Keratinocyte (primary cell): ENCODE measurements around the gene PHLPP2. TPM values are rescaled to one million over a fixed set of nuclear protein-coding genes. Genes with fewer than 3 reads are reported as not detected.
"Not testable (repeated sequence)": the region's sequence is repeated elsewhere in the genome, so short reads cannot be mapped to it uniquely, and the experiment has no call there.

ENCODE experiments used
- DNase-seq: peaks from one replicate; pipeline ENCODE4 v3.0.0-alpha.2; 2011; ENCODE audit warnings: low read depth, missing footprints, low spot score
- FAIRE-seq: peaks from 2 replicates; lab custom pipeline; 2011; peaks lifted over from hg19 to GRCh38; lab: Jason Lieb, UNC
- H2AFZ ChIP-seq: 2 replicates; pipeline ENCODE4 v1.6.0; 2012; ENCODE audit warnings: low read length, control low read depth, inconsistent platforms; ENCODE audit not compliant: control insufficient read depth
- H3K27ac ChIP-seq: 2 replicates; pipeline ENCODE4 v1.5.1; 2011; ENCODE audit warnings: low read length; ENCODE audit not compliant: control insufficient read depth, insufficient read depth
- H3K27me3 ChIP-seq: 3 replicates; pipeline ENCODE4 v1.6.0; 2011; ENCODE audit warnings: low read length; ENCODE audit not compliant: control insufficient read depth, insufficient read depth; ENCODE audit errors: extremely low read depth
- H3K36me3 ChIP-seq, 2 experiments: 2 replicates in 1 of 2; 3 replicates in 1 of 2; pipeline ENCODE4 v1.5.1; 2011; ENCODE audit warnings: low read length in 2 of 2, mild to moderate bottlenecking in 1 of 2; ENCODE audit not compliant: control insufficient read depth in 2 of 2, insufficient read depth in 2 of 2; ENCODE audit errors: extremely low read depth in 1 of 2
- H3K4me1 ChIP-seq: 3 replicates; pipeline ENCODE4 v1.5.1; 2011; ENCODE audit warnings: low read length; ENCODE audit not compliant: control insufficient read depth, insufficient read depth; ENCODE audit errors: extremely low read depth
- H3K4me2 ChIP-seq: 3 replicates; pipeline ENCODE4 v1.6.0; 2011; ENCODE audit warnings: low read depth, low read length; ENCODE audit not compliant: control insufficient read depth, insufficient read depth; ENCODE audit errors: extremely low read depth
- H3K4me3 ChIP-seq, 3 experiments: fragments of 200-600 bp in 1 of 3; sonication (generic) in 1 of 3; 2 replicates in 2 of 3; 3 replicates in 1 of 3; pipeline ENCODE4 v1.5.1; 2011 to 2016; ENCODE audit warnings: low read length in 3 of 3, mild to moderate bottlenecking in 3 of 3, control low read depth in 2 of 3, inconsistent platforms in 1 of 3, low read depth in 1 of 3, mixed read lengths in 1 of 3, mixed run types in 1 of 3, moderate library complexity in 1 of 3; ENCODE audit not compliant: control insufficient read depth in 2 of 3, insufficient read depth in 2 of 3; ENCODE audit errors: extremely low read depth in 1 of 3
- H3K79me2 ChIP-seq: 2 replicates; pipeline ENCODE4 v1.6.0; 2012; ENCODE audit warnings: low read length; ENCODE audit not compliant: control insufficient read depth, insufficient read depth
- H3K9ac ChIP-seq: 3 replicates; pipeline ENCODE4 v1.6.0; 2011; ENCODE audit warnings: low read length; ENCODE audit not compliant: control insufficient read depth, insufficient read depth; ENCODE audit errors: extremely low read depth
- H3K9me1 ChIP-seq: 3 replicates; pipeline ENCODE4 v1.6.0; 2011; ENCODE audit warnings: low read length; ENCODE audit not compliant: control insufficient read depth, insufficient read depth; ENCODE audit errors: extremely low read depth
- H3K9me3 ChIP-seq: 2 replicates; pipeline ENCODE4 v1.5.1; 2012; ENCODE audit warnings: low read depth, low read length; ENCODE audit not compliant: control insufficient read depth
- H4K20me1 ChIP-seq: 3 replicates; pipeline ENCODE4 v1.6.0; 2011; ENCODE audit warnings: low read length; ENCODE audit not compliant: control insufficient read depth, insufficient read depth; ENCODE audit errors: extremely low read depth
- EZH2 ChIP-seq: IDR thresholded peaks from one replicate; pipeline ENCODE4 v1.6.1; 2012; ENCODE audit warnings: inconsistent platforms, mild to moderate bottlenecking, low read length, moderate library complexity
- dilution Hi-C: fragments of 300-500 bp; cut with MboI; formaldehyde crosslinking; loops from one replicate; pipeline ENCODE4 v1.7.0; 2020; ENCODE audit warnings: low sequenced_read_pairs; ENCODE audit not compliant: extremely low pct_ligation_motif_present
- polyA plus RNA-seq, 5 experiments: library from polyadenylated mRNA; depleted of rRNA in 3 of 5; stranded (reverse) in 3 of 5; stranded (forward) in 1 of 5; unstranded in 1 of 5; fragments of >200 nt; gene quantifications; 1 replicate in 1 of 5; 2 replicates in 3 of 5; 3 replicates in 1 of 5; pipeline versions ENCODE4 v1.2.1 to v1.2.3, GENCODE V29; 2011 to 2012; ENCODE audit warnings: missing spikeins in 2 of 5, low read depth in 1 of 5, low replicate concordance in 1 of 5
- TF ChIP-seq, protein P1 (sequence below), 3 experiments: IDR thresholded peaks in 1 of 3; conservative IDR thresholded peaks in 1 of 3; optimal IDR thresholded peaks in 1 of 3; 2 replicates in 2 of 3; 3 replicates in 1 of 3; pipeline versions ENCODE3 to v1.5.1; 2011; ENCODE audit warnings: low read length in 3 of 3, mild to moderate bottlenecking in 3 of 3, moderate library complexity in 2 of 3, control low read depth in 1 of 3, inconsistent platforms in 1 of 3; ENCODE audit not compliant: insufficient read depth in 2 of 3; ENCODE audit errors: extremely low read depth in 1 of 3

PHLPP2 gene
- polyA plus RNA-seq, 1 donor (not counting 4 experiments of a cell fraction or from before 2014, with no cell fraction given): 6.5 TPM

DNA sequence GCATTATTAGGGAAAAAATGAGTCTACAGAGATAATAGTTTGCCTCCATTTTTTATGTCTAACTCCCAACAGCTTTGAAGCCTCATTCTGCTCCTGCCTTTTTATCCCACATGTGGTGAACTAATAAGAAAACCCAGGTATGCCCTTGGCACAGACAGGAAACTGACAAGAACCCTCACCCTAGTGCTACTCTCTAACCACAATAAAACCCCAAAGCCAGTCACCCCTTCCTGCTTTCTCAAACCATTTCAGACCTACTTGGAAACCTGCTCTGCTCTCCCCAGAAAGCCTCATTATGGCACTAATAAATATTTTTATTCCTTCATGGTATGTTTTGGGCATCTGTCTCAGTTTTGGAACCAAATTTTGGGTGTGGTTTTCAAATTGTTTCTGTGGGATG, 102.4 kb downstream of the PHLPP2 start:
- dilution Hi-C loops: no loop called here
- Histone ChIP-seq H3K27me3 (no peaks in the 10 kb centered on the region), H2AFZ (no peak overlapping the region), H3K4me3 (no peak overlapping the region), H4K20me1 (no peaks in the 10 kb centered on the region), H3K79me2 (no peaks in the 10 kb centered on the region), H3K9ac (no peak overlapping the region), H3K9me1 (no peaks in the 10 kb centered on the region), H3K27ac (no peak overlapping the region), H3K36me3 (no peaks in the 10 kb centered on the region), H3K9me3 (no peaks in the 10 kb centered on the region), H3K4me1 (no peaks in the 10 kb centered on the region), H3K4me2 (no peak overlapping the region)
- FAIRE-seq (no peak), DNase-seq (no peak)
- TF ChIP-seq, protein P1, sequence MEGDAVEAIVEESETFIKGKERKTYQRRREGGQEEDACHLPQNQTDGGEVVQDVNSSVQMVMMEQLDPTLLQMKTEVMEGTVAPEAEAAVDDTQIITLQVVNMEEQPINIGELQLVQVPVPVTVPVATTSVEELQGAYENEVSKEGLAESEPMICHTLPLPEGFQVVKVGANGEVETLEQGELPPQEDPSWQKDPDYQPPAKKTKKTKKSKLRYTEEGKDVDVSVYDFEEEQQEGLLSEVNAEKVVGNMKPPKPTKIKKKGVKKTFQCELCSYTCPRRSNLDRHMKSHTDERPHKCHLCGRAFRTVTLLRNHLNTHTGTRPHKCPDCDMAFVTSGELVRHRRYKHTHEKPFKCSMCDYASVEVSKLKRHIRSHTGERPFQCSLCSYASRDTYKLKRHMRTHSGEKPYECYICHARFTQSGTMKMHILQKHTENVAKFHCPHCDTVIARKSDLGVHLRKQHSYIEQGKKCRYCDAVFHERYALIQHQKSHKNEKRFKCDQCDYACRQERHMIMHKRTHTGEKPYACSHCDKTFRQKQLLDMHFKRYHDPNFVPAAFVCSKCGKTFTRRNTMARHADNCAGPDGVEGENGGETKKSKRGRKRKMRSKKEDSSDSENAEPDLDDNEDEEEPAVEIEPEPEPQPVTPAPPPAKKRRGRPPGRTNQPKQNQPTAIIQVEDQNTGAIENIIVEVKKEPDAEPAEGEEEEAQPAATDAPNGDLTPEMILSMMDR (optimal IDR thresholded peaks at IDR 0.05 in 1 of 3, IDR thresholded peaks at IDR 0.05 in 1 of 3, conservative IDR thresholded peaks at IDR 0.05 in 1 of 3; ENCODE audit: extremely low read depth in 1 of 3, insufficient read depth in 2 of 3, low read length in 3 of 3): no peak
- TF ChIP-seq EZH2: no peak

DNA sequence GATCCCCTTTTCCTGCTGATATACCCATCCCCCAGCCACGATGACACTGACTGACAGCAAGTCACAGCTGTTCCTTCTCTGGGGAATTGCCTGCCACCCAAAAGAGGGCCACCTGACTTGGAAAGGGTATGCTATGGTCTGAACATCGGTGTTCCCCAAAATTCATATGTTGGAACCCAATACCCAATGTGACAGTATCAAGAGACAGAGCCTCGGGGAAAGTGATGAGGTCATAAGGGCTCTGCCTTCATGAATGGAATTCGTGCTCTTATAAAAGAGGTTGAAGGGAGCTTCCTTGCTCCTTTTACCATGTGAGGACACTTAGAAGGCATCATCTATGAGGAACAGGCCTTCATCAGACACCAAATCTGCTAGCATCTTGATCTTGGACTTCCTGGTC, 106.1 kb downstream of the PHLPP2 start:
- H3K79me2 ChIP-seq: no peaks in the 10 kb centered on the region
- H2AFZ ChIP-seq: no peak overlapping the region
- no peak for DNase-seq
- no peak overlapping the region for H3K9ac ChIP-seq
- H3K4me3 ChIP-seq: no peak overlapping the region
- FAIRE-seq: no peak
- dilution Hi-C loops: no loop called here
- no peaks in the 10 kb centered on the region for H3K27me3 ChIP-seq
- H3K27ac ChIP-seq: no peak overlapping the region
- H3K4me1 ChIP-seq: no peaks in the 10 kb centered on the region
- H3K9me1 ChIP-seq: no peaks in the 10 kb centered on the region
- no peak overlapping the region for H3K4me2 ChIP-seq
- no peaks in the 10 kb centered on the region for H3K36me3 ChIP-seq
- TF ChIP-seq, protein P1 (optimal IDR thresholded peaks at IDR 0.05 in 1 of 3, IDR thresholded peaks at IDR 0.05 in 1 of 3, conservative IDR thresholded peaks at IDR 0.05 in 1 of 3; ENCODE audit: extremely low read depth in 1 of 3, insufficient read depth in 2 of 3, low read length in 3 of 3): no peak
- no peak for TF ChIP-seq EZH2
- H3K9me3 ChIP-seq: no peaks in the 10 kb centered on the region
- H4K20me1 ChIP-seq: no peaks in the 10 kb centered on the region

DNA sequence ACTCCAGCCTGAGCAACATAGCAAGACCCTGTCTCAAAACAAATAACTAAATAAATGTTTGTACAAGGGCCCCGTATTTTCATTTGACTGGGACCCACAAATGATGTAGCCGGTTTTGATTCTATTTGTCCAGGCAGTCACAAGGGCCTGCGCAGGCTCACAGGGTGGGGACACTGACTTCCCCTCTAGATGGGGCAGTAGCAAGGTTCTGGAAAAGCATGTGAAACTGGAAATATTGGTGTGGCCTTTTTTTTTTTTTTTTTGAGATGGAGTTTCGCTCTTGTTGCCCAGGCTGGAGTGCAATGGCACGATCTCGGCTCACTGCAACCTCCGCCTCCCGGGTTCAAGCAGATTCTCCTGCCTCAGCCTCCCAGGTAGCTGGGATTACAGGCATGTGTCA, 109.5 kb downstream of the PHLPP2 start:
- H3K36me3 ChIP-seq, H3K4me2 ChIP-seq, H3K9me1 ChIP-seq, H3K9me3 ChIP-seq, H4K20me1 ChIP-seq, H3K27me3 ChIP-seq, H3K79me2 ChIP-seq, H3K27ac ChIP-seq, dilution Hi-C loops, FAIRE-seq, H2AFZ ChIP-seq, H3K4me1 ChIP-seq, H3K4me3 ChIP-seq, H3K9ac ChIP-seq, DNase-seq: not testable (repeated sequence)
